ENCODE results near the gene ANKRD34B.
"Not testable (repeated sequence)": the region's sequence is repeated elsewhere in the genome, so short reads cannot be mapped to it uniquely, and the experiment has no call there.

ANKRD34B gene

GRCh38 chr5:80569961-80570786 is at the start of gene ANKRD34B:
TSS of gene ANKRD34B (minus strand) at chr5:80570280. CDS start at chr5:80560019, 10,261 bp downstream.
- DNase-seq: no peak

DNA sequence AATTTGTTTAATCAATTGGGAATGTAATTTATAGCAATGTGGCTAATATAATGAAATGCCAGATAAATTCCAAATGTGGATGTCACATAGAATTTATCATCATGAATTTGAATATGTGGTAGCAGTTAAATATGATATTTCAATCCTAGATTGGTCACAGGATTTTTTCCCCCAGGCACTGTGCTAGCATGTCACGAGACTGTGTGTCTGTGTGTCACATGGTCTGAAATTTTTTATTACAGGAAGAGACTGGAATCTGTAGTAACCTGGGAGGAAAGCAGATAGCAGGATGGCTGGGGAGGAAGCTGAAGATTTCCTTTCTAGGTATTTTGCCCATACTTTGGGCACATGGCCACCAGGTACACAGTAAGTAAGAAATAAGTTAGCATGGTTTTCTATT is 49.0 kb upstream of the ANKRD34B start:
- no peak for DNase-seq

GRCh38 chr5:80618438-80618837 is 48.4 kb upstream of the ANKRD34B start:
- DNase-seq: no peak

DNA sequence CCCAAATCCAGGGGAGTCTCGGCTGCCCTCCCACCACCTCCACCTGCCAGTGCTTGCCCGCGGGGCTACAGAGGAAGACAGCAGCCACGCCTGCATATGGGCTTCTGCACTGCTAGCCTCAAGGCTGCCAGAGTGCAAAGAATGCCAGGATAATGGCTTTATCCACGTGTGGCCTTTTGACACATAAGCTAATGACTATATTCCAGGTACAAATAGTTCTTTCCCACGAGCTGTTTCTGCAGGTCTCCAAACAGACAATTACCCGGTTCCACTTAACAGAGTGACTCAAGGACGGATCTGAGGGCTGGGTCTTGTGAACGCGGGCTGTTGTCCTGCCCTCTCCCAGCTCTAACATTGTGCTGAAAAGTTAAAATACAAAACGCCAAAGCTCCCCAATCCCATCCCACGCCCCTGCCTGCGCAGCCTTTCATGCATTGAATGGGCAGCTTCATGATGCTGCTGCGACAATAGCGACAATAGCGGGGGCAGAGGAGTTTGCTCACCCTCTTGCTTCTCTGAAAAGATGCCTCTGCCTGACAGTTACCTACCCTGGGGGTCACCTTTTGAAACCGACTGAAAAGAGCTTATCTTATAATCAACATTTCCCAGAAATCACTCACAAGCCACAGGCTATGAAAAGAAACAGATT is 45.3 kb upstream of the ANKRD34B start:
- DNase-seq: no peak

DNA sequence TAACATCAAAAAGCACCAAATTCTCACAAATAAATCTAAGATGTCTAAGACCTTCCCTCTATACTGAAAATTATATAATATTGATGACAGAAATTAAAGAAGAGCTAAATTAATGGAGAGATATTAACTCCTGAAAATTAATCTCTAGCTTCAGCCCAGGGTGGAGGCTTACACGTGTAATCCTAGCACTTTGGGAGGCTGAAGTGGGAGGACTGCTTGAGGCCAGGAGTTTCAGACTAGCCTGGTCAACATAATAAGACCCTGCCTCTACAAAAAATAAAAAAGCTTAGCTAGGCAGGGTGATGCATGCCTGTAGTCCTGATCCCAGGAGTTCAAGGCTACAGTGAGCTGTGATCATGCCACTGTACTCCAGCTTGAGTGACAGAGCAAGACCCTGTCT is 39.6 kb upstream of the ANKRD34B start:
- DNase-seq: no peak

GRCh38 chr5:80608731-80609130 is 38.7 kb upstream of the ANKRD34B start:
- no peak for DNase-seq

- no peak for DNase-seq
Observed at GRCh38 chr5:80607832-80608231, 37.8 kb upstream of the ANKRD34B start.

DNA sequence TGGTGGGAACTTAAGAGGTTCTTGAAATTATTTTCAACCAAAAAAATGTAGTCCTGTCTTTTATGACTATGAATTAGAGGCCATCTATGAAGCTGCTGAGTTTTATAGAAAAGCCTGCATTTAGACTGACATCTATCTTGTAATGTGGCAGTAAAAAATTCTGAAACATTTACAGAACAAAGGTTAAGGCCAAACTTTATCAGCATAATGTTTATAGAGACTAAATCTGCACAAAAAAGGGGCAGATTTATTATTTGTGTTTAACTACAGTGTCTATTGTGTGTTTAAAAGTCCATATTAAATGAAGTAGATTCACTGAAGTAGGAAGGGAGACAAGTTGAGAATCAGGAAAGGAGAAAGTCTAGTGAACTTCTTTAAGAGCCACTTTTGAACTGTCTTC is 37.3 kb upstream of the ANKRD34B start:
- DNase-seq: no peak

DNA sequence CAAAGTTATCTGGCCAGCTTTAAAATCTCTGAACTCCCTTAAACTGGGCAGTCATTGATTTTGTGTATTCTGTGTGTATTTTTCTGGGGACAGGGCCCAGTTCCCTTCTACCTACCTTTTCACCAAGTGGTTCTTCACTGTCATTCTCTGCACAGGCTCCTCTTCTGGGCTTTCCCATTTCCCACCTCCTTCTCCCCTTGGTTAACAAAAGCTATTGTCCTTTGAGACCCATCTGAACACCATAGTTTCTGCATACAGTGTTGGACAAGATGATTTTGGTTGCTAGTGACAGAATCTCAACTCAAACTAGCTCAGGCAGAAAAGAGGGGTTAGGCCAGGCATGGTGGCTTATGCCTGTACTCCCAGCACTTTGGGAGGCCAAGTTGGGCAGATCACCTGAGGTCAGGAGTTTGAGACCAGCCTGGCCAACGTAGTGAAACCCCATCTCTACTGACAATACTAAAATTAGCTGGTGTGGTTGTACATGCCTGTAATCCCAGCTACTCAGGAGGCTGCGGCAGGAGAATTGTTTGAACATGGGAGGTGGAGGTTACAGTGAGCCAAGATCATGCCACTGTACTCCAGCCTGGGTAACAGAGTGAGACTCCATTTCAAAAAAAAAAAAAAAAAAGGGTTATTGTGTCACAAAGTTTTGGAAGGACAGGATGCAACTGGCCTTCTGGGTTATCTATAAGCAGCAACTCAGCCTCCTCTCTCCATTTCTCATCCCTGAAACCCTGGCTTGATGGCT is 31.0 kb upstream of the ANKRD34B start:
- no peak for DNase-seq

GRCh38 chr5:80597500-80597899 is 27.4 kb upstream of the ANKRD34B start:
- no peak for DNase-seq

DNA sequence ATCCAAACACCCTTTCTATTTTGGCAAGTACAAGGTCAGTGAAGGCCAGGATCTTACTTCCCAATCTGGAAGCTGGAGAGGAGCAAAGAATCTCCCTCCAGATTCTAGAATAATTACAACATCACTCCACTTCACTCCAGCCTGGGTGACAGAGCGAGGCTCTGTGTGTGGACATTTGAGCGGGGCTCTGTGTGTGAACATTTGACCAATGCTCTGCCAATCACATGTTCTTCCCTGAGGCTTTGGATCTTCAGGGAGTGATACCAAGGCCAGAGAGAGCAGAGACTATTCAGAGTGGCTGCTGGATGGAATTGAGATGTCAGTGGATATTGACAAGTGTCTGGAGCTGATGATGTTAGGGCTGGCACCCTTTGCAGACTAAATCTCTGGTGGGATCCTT is 24.7 kb upstream of the ANKRD34B start:
- DNase-seq: no peak

DNA sequence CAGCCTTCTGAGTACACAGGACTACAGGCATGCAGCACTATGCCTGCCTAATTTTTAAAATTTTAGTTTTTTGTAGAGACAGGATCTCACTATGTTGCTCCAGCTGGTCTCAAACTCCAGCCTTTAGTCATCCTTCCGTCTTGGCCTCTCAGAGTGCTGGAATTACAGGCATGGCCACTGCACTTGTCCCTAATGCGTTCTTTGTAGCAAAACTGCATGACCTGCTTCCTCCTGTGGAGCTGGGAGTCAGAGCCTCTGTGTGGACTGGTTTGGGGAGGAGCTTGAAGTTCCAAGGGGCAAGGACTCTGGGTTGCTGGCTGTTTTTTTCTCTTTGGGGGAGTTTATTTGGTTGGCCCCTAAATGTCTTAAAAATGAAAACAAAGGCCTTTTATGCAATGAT is 22.7 kb upstream of the ANKRD34B start:
- DNase-seq: no peak

DNA sequence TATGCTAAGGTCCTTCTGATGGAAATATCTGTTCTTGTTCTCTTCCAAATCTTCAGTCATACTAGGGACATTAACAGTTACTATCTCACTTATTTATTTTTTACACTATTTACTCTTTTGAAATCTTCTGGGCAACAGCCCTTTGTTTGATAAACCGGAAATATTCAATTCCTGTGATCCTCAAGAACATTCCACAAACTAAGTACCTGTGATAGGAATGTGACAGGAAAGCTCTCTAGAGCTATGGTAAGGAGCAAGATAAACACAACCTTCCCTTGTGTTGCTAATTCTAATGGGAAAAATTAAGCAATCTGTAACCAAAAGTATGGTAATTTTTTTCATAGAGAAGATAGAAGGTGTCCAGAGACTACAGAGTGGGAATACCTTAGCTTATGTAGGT is 22.0 kb upstream of the ANKRD34B start:
- DNase-seq: no peak

GRCh38 chr5:80591352-80591751 is 21.3 kb upstream of the ANKRD34B start:
- no peak for DNase-seq

DNA sequence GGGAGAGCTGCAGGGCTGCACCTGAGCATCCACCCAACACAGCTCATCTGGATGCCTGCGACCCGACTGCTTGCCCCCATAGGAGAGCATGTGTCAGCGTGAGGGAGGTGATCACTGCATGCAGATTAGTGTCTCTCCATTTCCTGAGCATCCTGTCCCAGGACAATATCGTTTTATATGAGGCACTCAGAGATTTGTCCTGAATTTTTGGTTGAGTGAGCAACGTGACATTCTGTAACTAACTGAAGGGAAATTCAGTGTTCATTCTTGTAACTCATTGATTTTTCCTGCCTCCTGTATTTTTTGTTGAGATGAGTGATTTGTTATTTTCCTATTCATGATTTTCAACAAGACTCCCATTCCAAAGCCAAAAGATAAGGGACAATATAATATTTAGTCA is 20.7 kb upstream of the ANKRD34B start:
- no peak for DNase-seq

- no peak for DNase-seq
Observed at GRCh38 chr5:80588858-80589540, 18.9 kb upstream of the ANKRD34B start.

- no peak for DNase-seq
Observed at GRCh38 chr5:80584770-80585169, 14.7 kb upstream of the ANKRD34B start.

DNA sequence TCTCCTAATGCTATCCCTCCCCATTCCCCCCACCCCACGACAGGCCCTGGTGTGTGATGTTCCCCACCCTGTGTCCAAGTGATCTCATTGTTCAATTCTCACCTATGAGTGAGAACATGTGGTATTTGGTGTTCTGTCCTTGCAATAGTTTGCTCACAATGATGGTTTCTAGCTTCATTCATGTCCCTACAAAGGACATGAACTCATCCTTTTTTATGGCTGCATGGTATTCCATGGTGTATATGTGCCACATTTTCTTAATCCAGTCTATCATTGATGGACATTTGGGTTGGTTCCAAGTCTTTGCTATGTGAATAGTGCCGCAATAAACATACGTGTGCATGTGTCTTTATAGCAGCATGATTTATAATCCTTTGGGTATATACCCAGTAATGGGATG is 10.2 kb upstream of the ANKRD34B start:
- DNase-seq: not testable (repeated sequence)

DNA sequence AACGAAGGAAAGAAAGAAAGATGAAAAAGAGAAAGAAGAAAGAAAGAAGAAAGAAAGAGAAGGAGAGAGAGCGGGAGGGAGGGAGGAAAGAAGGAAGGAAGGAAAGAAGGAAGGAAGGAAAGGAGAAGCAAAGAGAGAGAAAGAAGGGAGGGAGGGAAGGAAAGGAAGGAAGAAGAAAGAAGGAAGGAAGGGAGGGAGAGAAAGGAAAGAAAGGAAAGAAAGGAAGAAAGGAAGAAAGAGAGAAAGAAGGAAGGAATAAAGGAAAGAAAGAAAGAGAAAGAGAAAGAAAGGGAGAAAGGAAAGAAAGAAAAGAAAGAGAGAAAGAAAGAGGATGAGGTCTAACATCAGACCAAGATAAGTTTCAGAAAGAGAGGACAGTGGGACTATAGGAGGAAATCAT is 9.0 kb upstream of the ANKRD34B start:
- no peak for DNase-seq

- no peak for DNase-seq
Observed at GRCh38 chr5:80577707-80578106, 7.6 kb upstream of the ANKRD34B start.

- no peak for DNase-seq
Observed at GRCh38 chr5:80576383-80576782, 6.3 kb upstream of the ANKRD34B start.

DNA sequence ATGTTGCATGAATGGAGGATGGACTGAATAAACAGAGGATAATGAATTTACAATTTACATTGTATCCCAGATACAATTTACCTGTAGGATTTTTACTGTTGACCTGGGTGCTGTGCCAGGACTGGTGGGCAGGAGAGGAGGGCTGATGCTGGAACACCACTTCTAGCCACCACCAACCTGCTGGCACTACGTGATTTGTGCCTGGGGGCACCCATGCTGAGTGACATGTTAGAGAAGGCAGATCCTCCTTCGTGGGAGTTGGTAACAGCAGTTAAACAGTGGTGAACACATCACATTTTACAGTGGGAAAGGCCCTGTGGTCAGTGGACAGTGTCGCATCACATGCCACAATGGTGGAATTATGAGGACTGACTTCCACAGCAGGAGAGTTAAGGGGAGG is 3.0 kb upstream of the ANKRD34B start:
- no peak for DNase-seq

Measured in stimulated activated CD4-positive, alpha-beta T cell treated with anti-CD3 and anti-CD28 coated beads, Interleukin-4, amount 100 ng/mL, for 1 hour (primary cell).